NCI-H2081 (cell line): ENCODE results near the gene PHTF1.
A peak's percentile ranks its signal among the peaks of the same experiment; 100 is the strongest.

ENCODE experiments used
- DNase-seq, 2 experiments: peaks; one replicate each; lab custom pipeline; 2025; lab: John Stamatoyannopoulos, UW

Gene PHTF1

DNA sequence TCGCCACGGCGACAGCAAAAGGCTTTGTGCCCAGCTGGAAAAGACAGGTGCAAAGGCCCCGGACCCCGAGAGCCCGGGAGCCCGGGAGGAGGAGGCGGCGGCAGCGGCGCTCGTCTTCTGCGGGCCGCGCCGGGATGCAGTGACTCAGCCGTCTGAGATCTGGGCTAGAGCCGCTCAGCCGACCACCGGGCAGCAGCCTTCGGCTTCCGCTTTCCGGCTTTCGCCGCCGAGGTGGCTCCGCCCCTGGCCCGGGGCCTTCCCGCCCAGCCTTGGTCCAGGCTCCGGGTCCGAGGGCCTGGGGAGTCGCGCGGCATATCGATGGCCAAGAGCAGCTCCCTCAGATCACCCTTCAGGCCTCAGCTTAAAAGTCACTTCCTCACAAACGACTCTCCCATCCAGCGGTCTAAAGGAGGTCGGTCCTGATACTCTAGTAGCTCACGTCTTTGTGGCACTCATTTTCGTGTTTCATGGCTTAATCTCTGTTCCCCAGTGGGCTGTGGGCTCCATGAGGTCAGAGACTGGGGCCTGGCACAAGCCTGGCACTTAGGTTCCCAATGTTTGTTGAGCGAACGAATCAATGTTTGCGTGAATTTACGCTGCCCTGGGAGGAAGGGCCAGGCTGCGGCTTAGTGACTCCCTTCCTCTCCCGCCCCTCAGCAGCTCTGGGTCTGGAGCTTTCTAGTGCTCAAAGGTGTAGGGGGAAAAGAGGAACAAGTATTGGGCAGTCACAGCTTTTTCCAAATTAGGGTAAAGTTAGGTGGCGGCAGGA is at the start of gene PHTF1:
Gene PHTF1, minus strand, starts transcription at position 154 of the 769 bp plus-strand sequence. CDS start 783 bp downstream, outside the sequence.
- peak; percentile 28 to 60 for DNase-seq

DNA sequence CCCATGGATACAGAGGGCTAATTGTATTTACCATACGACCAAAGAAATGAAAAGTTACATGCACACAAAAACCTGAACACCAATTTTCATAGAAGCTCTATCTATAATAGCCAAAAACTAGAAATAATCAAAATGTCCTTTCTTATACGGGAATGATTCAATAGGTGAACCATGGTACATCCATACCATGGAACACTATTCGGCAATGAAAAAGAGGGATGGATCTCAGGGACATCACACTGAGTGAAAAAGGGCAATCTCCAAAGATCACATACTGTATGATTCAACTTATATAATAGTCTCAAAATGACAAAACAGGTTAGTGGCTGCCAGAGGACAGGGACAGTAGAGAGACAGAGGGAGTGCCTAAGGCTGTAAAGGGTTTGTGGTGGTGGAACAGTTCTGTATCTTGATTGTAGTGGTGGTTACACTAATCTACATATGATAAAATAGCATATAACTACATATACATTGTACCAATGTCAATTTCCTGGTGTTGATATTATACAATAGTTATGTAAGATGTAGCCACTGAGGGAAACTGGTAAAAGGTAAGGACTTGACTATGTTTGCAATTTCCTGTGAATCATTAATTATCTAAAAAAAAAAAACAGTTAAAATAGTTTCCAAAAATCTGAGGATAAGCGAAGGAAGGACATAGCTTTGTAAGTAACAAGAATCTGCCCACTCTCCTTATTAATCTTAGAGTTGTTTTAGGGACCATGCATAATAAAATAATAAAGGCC is 49.3 kb upstream of the PHTF1 start:
- DNase-seq: no peak

DNA sequence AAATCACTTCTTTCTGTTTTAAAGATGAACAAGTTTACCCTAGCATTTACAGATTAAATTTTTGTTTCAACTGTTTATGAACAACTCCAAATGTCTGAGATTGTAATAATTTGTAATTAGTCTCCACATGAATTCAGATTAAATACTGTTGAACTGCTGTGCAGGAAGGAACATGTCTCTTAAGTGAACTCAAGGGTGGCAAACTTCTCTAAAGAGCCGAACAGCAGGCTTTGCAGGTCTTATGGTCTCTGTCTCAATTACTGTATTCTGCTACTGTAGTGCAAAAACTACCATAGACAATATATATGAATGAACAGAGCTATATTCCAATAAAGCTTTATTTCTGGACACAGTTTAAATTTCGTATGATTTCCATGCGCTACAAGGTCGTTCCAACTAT is 46.4 kb upstream of the PHTF1 start:
- DNase-seq: no peak

DNA sequence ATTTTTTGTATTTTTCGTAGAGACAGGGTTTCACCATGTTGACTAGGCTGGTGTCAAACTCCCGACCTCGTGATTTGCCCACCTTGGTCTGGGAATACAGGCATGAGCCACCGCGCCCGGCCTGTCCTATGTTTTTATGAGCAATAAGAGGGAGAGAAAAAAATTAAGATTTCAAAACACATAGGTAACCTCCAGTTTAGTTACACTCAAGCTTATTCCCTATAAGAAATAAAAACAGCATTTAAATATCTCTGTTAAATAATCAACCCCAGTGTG is 45.9 kb upstream of the PHTF1 start:
- DNase-seq: no peak

GRCh38 chr1:113804421-113805255 is 45.4 kb upstream of the PHTF1 start:
- DNase-seq: no peak

DNA sequence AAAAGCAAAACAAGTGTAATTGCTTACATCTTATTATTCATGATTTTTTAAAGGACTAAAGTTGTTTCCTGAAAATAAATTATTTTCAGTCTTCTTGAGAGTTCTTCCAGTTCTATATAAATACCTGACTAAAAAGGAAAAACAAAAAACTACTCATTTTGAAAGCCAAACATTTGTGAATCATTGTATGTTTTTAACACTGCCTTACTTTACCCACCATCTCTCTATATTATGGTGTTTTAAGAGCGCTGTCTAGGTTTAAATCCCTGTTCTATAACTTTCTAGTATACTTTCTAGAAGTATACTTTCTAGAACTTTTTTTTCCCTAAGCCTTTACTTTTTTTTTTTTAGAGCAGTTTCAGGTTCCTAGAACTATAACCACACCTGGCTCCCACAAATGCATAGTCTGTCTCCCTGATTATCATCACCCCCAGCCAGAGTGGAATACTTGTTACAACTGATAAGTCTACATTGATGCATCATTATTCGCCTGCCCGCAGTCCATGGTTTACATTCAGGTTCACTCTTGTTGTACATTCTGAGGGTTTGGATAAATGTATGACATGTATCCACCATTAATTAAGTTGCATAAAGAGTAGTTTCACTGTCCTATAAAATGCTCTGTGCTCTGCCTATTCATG is 43.2 kb upstream of the PHTF1 start:
- no peak for DNase-seq

DNA sequence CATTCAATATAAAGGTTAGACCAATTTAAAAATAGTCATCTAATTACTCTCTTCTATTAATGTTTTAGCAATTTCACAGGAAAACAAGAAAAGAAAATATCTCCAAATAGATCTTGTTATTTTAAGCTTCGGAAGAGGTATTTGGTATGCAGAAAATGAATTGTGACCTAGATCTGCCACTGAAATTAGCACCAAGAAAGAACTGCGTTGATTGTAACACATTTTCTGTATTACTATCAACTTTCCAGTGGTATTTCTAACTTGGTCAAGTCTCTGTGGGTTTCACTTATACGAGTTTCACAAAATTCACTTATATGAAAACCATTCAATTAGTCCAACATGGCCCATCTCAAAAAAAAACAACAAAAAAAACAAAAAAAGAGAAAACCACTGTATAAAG is 41.2 kb upstream of the PHTF1 start:
- DNase-seq: no peak

GRCh38 chr1:113797472-113797871 is 38.2 kb upstream of the PHTF1 start:
- no peak for DNase-seq

- DNase-seq: no peak
Measured at GRCh38 chr1:113793878-113794834, 34.9 kb upstream of the PHTF1 start.

DNA sequence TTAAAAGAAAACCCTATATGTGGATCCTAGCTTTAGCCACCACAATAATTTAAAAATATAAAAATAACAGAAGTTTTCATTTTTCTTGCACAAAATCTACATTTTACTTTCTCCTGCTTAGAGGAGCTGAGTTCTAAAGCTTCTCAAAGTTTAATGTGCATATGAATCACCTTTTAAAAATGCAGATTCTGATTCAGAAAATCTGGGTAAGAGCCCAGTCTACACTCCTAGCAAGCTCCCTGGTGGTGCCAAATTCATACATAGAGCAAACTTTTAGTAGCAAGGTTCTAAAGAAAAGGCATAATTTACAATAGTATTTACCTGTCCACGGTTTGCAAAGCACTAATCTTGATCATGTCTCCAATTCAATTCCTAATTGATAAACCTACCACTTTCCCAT is 33.7 kb upstream of the PHTF1 start:
- no peak for DNase-seq

GRCh38 chr1:113792471-113792870 is 33.2 kb upstream of the PHTF1 start:
- no peak for DNase-seq

GRCh38 chr1:113788802-113789201 is 29.5 kb upstream of the PHTF1 start:
- DNase-seq: no peak

DNA sequence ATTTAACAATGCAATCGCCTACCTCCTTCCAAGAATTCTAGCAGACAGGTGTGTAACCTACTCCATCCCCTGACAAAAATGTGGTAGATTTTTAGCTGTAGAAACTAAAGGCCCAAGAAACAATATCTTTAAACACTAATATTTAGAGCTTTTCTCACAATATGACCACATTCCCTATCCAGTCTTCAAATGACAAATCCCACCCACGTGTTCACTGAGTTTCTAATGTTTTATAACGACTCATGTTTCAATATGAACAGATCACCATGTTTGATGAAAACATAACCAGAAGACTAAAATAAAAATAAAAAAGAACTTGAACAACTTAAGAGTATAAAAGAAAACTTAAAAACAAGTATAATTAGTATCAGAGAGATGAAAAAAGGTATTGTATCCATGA is 28.4 kb upstream of the PHTF1 start:
- no peak for DNase-seq

GRCh38 chr1:113786069-113786468 is 26.8 kb upstream of the PHTF1 start:
- DNase-seq: no peak

GRCh38 chr1:113784104-113784779 is 25.0 kb upstream of the PHTF1 start:
- no peak for DNase-seq

DNA sequence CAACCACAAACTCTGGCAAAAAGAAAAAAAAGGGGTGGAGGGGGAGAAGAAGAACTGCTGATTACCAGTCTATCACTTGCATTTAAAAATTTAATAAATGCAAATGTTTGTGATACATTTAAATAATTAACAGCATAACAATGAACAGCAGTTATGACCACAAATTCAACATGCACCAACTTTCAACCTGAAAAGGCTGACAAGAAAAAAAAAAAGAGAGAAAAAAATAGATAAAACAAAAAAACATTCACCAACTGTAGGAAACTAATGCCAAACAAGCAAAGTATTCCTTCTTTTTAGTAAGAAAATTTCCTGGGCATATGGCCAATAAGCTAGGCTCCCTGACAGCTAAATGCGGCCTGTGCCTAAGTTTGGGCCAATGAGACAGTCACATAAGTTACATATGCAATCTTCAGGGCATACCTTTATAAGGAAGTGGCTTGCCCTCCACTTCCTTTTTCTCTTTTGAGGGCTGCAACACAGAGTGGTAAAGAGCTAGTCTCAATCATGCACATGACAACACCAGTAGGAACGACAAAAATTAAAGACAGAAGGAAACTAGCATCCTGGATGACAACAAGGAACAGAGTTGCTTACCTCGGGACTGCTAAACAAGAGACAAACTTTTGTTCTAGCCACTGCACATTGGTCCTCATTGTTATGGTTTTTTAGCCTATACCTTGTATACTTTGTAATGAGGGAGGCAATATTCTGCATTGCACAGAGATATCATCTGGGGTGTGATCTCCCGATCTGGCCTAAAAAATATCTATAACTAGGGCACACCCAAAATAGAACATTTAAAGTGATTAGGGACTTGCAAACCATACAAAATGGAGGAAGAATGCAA is 24.2 kb upstream of the PHTF1 start:
- no peak for DNase-seq

DNA sequence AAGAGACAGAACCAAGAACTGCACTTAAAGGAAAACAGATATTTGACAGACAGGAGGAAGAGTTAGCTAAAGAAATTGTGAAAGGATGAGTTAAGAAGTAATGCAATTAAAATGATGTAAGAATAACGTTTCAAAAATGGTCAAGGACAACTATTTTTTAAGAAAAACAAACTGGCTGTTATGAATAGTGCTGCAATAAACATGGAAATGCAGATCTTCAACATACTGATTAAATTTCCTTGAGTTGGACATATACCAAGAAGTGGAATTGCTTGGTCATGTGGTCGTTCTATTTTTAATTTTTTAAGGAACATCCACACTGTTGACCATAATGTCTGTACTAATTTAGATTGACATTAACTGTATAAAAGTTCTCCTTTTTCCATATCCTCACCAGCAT is 23.1 kb upstream of the PHTF1 start:
- no peak for DNase-seq

DNA sequence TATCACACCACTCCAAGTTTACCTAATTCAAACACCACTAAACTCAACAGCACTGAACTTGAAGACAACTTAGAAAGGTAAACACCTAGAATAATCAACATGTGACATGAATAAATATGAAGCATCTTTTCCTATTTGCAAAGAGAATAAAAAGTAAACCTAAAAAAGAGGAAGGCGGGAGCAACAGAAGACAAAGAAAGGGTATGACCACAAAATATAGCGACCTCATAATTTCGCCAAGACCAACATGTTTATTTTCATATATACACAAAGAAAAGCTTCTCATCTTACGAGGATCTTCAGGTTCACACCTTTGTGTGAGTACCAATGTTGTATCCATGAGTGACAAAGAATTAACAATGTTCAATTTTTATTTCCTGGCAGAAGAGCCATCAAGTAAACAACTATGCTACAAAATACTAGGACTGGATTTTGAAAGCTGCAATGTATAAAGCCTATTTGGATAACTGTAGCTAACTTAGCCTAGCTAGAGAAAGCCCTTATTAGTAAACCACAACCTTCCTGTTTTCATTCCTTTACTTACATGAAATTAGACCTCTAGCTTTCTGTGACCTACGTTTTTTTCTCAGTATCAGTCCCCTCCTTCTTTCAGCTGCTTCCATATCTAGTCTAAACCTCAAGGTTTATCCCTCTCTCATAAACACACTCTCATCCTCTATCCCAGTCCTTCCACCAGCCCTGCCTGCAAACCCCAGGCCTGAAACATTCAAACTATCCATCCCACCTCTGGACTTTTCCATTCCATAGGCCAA is 21.3 kb upstream of the PHTF1 start:
- DNase-seq: no peak

DNA sequence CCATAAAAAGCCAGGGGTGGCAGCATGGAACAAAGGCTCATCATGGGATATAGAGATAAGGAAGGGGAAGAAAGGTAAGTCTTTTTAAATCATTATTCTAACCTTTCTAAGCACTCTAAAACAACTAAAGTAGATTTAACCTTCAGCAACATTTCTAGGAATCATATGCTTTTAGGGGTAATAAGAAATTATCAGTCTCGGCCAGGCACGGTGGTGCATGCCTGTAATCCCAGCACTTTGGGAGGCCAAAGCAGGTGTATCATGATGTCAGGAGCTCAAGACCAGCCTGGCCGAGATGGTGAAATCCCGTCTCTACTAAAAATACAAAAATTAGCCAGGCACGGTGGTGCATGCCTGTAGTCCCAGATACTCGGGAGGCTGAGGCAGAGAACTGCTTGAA is 20.3 kb upstream of the PHTF1 start:
- DNase-seq: no peak
